ENCODE results near the gene TIMP2. TPM values are rescaled to one million over a fixed set of nuclear protein-coding genes. Genes with fewer than 3 reads are reported as not detected.
"Not testable (repeated sequence)": the region's sequence is repeated elsewhere in the genome, so short reads cannot be mapped to it uniquely, and the experiment has no call there.

Gene TIMP2
- total RNA-seq: 100 to 1,000 TPM; 161 to 191 TPM
- long read RNA-seq, partial matches to known transcripts: 0 of 16 reads
- long read RNA-seq, other reads (novel, unspliced or antisense): 16 of 16 reads

- intact Hi-C loops (cut with DNase I): no loop called here
- DNase-seq: peak; percentile 92
- ATAC-seq: peak; percentile 79 to 81
Measured at GRCh38 chr17:78925234-78925633, at the start of gene TIMP2. Gene TIMP2 (minus strand): TSS chr17:78925387. CDS start chr17:78925088, 299 bp downstream.

- intact Hi-C loops (cut with DNase I): no loop called here
- ATAC-seq (no peak), DNase-seq (peak; percentile 22)
Measured at GRCh38 chr17:78973792-78974520, 48.8 kb upstream of the TIMP2 start.

GRCh38 chr17:78973196-78973595 lies 48.0 kb upstream of the TIMP2 start:
- DNase-seq: peak; percentile 39
- intact Hi-C loops (cut with DNase I): no loop called here
- no peak for ATAC-seq

GRCh38 chr17:78972507-78973105 lies 47.4 kb upstream of the TIMP2 start:
- intact Hi-C loops (cut with DNase I): no loop called here
- DNase-seq: peak; percentile 23
- no peak for ATAC-seq

- ATAC-seq (no peak), DNase-seq (peak; percentile 18)
- intact Hi-C loops (cut with DNase I): loop anchor here (1.0 to 2.0 kb wide), 2 partner anchors 103 to 106 kb away; no protein-coding TSS in a partner anchor
Measured at GRCh38 chr17:78971756-78972506, 46.7 kb upstream of the TIMP2 start.

GRCh38 chr17:78970834-78971755 lies 45.9 kb upstream of the TIMP2 start:
- DNase-seq (peak; percentile 88), ATAC-seq (peak; percentile 38 to 47)
- intact Hi-C loops (cut with DNase I): loop anchor here (1.0 to 2.0 kb wide), 2 partner anchors 102 to 105 kb away; no protein-coding TSS in a partner anchor

GRCh38 chr17:78969865-78970264 lies 44.7 kb upstream of the TIMP2 start:
- no peak for DNase-seq
- intact Hi-C loops (cut with DNase I): loop anchor here in 1 of 2 donors (2.0 kb wide), 1 partner anchor 101 kb away; no protein-coding TSS in a partner anchor
- no peak for ATAC-seq

GRCh38 chr17:78967782-78968362 lies 42.7 kb upstream of the TIMP2 start:
- intact Hi-C loops (cut with DNase I): no loop called here
- ATAC-seq (no peak), DNase-seq (no peak)

- intact Hi-C loops (cut with DNase I): no loop called here
- DNase-seq (no peak), ATAC-seq (no peak)
Measured at GRCh38 chr17:78966910-78967600, 41.9 kb upstream of the TIMP2 start.

GRCh38 chr17:78966123-78966813 lies 41.1 kb upstream of the TIMP2 start:
- no peak for ATAC-seq
- peak; percentile 22 for DNase-seq
- intact Hi-C loops (cut with DNase I): no loop called here

- no peak for DNase-seq
Measured at GRCh38 chr17:78965491-78965924, 40.3 kb upstream of the TIMP2 start.

GRCh38 chr17:78963378-78963777 lies 38.2 kb upstream of the TIMP2 start:
- DNase-seq: no peak
- intact Hi-C loops (cut with DNase I): no loop called here
- no peak for ATAC-seq

More at GRCh38 chr17:78965491-78965924, 40.3 kb upstream of the TIMP2 start:
- intact Hi-C loops (cut with DNase I): no loop called here
- no peak for ATAC-seq

- ATAC-seq; DNase-seq; intact Hi-C loops (cut with DNase I): not testable (repeated sequence)
Measured at GRCh38 chr17:78962984-78963348, 37.8 kb upstream of the TIMP2 start.

- ATAC-seq (no peak), DNase-seq (no peak)
- intact Hi-C loops (cut with DNase I): no loop called here
Measured at GRCh38 chr17:78962345-78962983, 37.3 kb upstream of the TIMP2 start.

- intact Hi-C loops (cut with DNase I): no loop called here
- ATAC-seq: no peak
- DNase-seq: no peak
Measured at GRCh38 chr17:78961571-78961970, 36.4 kb upstream of the TIMP2 start.

- intact Hi-C loops (cut with DNase I): no loop called here
- ATAC-seq (peak; percentile 36 to 89), DNase-seq (no peak)
Measured at GRCh38 chr17:78960928-78961327, 35.7 kb upstream of the TIMP2 start.

GRCh38 chr17:78959803-78960202 lies 34.6 kb upstream of the TIMP2 start:
- DNase-seq (no peak), ATAC-seq (no peak)
- intact Hi-C loops (cut with DNase I): no loop called here
